Left lung (tissue), 10 donors: ENCODE measurements around the gene BCL7A. TPM values are rescaled to one million over a fixed set of nuclear protein-coding genes. Genes with fewer than 3 reads are reported as not detected.

Source experiments
- ATAC-seq: fragments of 200-7000 bp; cut with Tn5 transposase; one replicate; pipeline ENCODE4 v1.9.1; 2020; ENCODE audit warnings: moderate library complexity
- DNase-seq, 4 donors: peaks; one replicate each; pipeline ENCODE4 v3.0.0-alpha.2; 2013 to 2020
- H3K27ac ChIP-seq, 2 donors: fragments of 200-600 bp; sonication (generic) in 1 of 2; one replicate each; pipeline versions ENCODE4 v1.5.0 to v1.8.0; 2020 to 2021
- H3K27me3 ChIP-seq, 2 donors: fragments of 200-600 bp; sonication (generic) in 1 of 2; one replicate each; pipeline versions ENCODE4 v1.5.0 to v1.8.0; 2020 to 2021
- H3K36me3 ChIP-seq, 2 donors: fragments of 200-600 bp; sonication (generic) in 1 of 2; one replicate each; pipeline versions ENCODE4 v1.5.0 to v1.8.0; 2020 to 2021
- H3K4me1 ChIP-seq, 2 donors: fragments of 200-600 bp; one replicate each; pipeline ENCODE4 v1.8.0; 2021
- H3K4me3 ChIP-seq, 2 donors: fragments of 200-600 bp; sonication (generic) in 1 of 2; one replicate each; pipeline versions ENCODE4 v1.5.0 to v1.8.0; 2020 to 2021; ENCODE audit warnings: mild to moderate bottlenecking in 1 of 2
- H3K9me3 ChIP-seq, 2 donors: fragments of 200-600 bp; sonication (generic) in 1 of 2; one replicate each; pipeline versions ENCODE4 v1.5.0 to v1.8.0; 2020 to 2021
- intact Hi-C, 2 donors: fragments of 100-400 bp; cut with DNase I; formaldehyde crosslinking; loops; one replicate each; pipeline versions ENCODE4 v1.11.2 to v1.14.2; 2022
- polyA plus RNA-seq, 6 donors: library from polyadenylated mRNA; unstranded; fragments of 120-200 nt; gene quantifications; one replicate each; pipeline ENCODE4 v1.2.1, GENCODE V29; 2013; ENCODE audit not compliant: insufficient read length in 6 of 6
- total RNA-seq, 2 donors: library from RNA; stranded (reverse); fragmentation: NEBNext Ultra II Directional; extraction: Animal tissue kit (Norgen Biotek cat#: 25700); gene quantifications; one replicate each; pipeline ENCODE4 v1.2.1, GENCODE V29; 2021
- TF ChIP-seq, protein P1 (sequence below), 2 donors: fragments of 200-600 bp; sonication (generic) in 1 of 2; IDR thresholded peaks; one replicate each; pipeline versions ENCODE4 v1.5.0 to v1.8.0; 2021; ENCODE audit warnings: antibody characterized with exemption in 2 of 2
- donor health status: DM: no; HTN: yes; CAD: no.
- donor health status: DM: no; HTN: no; CAD: no.

BCL7A gene
- total and polyA plus RNA-seq, 8 donors: 7.0 to 18.4 (median 16.8) TPM

- peak; percentile 10 for ATAC-seq
- TF ChIP-seq, protein P1, sequence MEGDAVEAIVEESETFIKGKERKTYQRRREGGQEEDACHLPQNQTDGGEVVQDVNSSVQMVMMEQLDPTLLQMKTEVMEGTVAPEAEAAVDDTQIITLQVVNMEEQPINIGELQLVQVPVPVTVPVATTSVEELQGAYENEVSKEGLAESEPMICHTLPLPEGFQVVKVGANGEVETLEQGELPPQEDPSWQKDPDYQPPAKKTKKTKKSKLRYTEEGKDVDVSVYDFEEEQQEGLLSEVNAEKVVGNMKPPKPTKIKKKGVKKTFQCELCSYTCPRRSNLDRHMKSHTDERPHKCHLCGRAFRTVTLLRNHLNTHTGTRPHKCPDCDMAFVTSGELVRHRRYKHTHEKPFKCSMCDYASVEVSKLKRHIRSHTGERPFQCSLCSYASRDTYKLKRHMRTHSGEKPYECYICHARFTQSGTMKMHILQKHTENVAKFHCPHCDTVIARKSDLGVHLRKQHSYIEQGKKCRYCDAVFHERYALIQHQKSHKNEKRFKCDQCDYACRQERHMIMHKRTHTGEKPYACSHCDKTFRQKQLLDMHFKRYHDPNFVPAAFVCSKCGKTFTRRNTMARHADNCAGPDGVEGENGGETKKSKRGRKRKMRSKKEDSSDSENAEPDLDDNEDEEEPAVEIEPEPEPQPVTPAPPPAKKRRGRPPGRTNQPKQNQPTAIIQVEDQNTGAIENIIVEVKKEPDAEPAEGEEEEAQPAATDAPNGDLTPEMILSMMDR (IDR thresholded peaks at IDR 0.05): no peak
- intact Hi-C loops: no loop called here
Measured at GRCh38 chr12:122022393-122023338, 982 bp downstream of the BCL7A start.

GRCh38 chr12:122023339-122024131 is 1.9 kb downstream of the BCL7A start:
- ATAC-seq (peak; percentile 71), DNase-seq (peak in 3 of 4 donors; percentile 63 to 81 (median 73))
- Histone ChIP-seq H3K27ac (peak overlapping the region; percentile 58 to 81), H3K9me3 (peaks cover 0 to 3% of the 10 kb centered on the region in 2 donors), H3K36me3 (no peaks in the 10 kb centered on the region), H3K4me1 (peaks cover 5 to 24% of the 10 kb centered on the region in 2 donors), H3K27me3 (peaks cover 0 to 35% of the 10 kb centered on the region in 2 donors), H3K4me3 (peak overlapping the region; percentile 57 to 60)
- intact Hi-C loops: no loop called here
- TF ChIP-seq, protein P1 (IDR thresholded peaks at IDR 0.05): no peak

More at GRCh38 chr12:122022393-122023338, 982 bp downstream of the BCL7A start:
- peak in 2 of 4 donors; percentile 20 to 80 for DNase-seq
- Histone ChIP-seq H3K9me3 (peaks cover 0 to 7% of the 10 kb centered on the region in 2 donors), H3K27me3 (peaks cover 0 to 35% of the 10 kb centered on the region in 2 donors), H3K36me3 (no peaks in the 10 kb centered on the region), H3K4me1 (peaks cover 5 to 24% of the 10 kb centered on the region in 2 donors), H3K4me3 (peak overlapping the region; percentile 57 to 60), H3K27ac (peak overlapping the region; percentile 58 to 81)

DNA sequence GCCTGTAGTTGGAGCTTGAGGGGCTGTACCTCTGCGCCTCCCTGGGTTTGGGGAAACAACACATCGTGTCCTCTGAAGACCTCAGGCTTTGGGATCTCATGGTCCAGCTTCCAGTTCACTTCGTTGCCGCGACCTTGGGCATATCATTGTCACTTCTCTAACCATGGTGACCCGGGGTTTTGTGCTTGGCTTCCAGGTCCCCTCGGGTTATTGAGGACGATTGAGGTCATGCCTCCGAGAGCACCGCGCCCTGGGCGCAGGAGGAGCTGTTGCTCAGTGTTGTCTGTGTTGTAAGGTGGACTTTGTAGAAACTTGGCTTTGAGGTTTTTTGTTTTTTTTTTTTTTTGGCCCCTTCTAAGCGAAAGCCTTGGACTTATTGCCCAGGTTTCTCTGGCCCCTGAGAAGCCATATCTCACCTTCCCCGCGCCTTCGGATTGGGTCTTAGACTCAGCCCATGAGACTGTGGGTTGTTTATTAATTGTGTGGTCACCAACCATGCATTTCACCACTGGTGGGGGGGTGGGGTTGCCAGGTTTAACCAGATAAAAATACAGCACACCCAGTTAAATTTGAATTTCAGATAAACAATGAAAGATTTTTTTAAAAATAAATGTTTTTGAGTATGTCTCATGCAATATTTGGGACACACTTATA is 2.6 kb downstream of the BCL7A start:
- H3K27me3 ChIP-seq: peaks cover 0 to 35% of the 10 kb centered on the region in 2 donors
- DNase-seq: no peak

GRCh38 chr12:122026706-122027333 is 5.1 kb downstream of the BCL7A start:
- no peaks in the 10 kb centered on the region for H3K9me3 ChIP-seq
- no peak overlapping the region for H3K4me3 ChIP-seq
- no peaks in the 10 kb centered on the region for H3K36me3 ChIP-seq
- intact Hi-C loops: no loop called here
- TF ChIP-seq, protein P1 (IDR thresholded peaks at IDR 0.05): no peak
- H3K4me1 ChIP-seq: peaks cover 5 to 14% of the 10 kb centered on the region in 2 donors
- no peak for DNase-seq
- H3K27me3 ChIP-seq: peaks cover 0 to 17% of the 10 kb centered on the region in 2 donors
- no peak for ATAC-seq
- H3K27ac ChIP-seq: no peak overlapping the region

More for the DNA sequence above, 2.6 kb downstream of the BCL7A start:
- Histone ChIP-seq H3K27ac (peak overlapping the region; percentile 58 to 81), H3K4me1 (peaks cover 5 to 24% of the 10 kb centered on the region in 2 donors), H3K4me3 (peak overlapping the region in 1 of 2 donors; percentile 57), H3K36me3 (no peaks in the 10 kb centered on the region), H3K9me3 (no peaks in the 10 kb centered on the region)
- ATAC-seq: no peak
- intact Hi-C loops: no loop called here
- TF ChIP-seq, protein P1 (IDR thresholded peaks at IDR 0.05): no peak
